ENCODE data around the gene CTSC.

The CTSC gene

GRCh38 chr11:88295028-88295427 is 42.5 kb downstream of the CTSC start:
- Histone ChIP-seq H3K4me1 (ENCODE audit: control insufficient read depth, insufficient read depth, low read length) (peaks cover 7% of the 10 kb centered on the region), H3K9me3 (ENCODE audit: control insufficient read depth, low read length) (no peaks in the 10 kb centered on the region), H3K4me3 (ENCODE audit: low read length) (no peak overlapping the region), H3K27me3 (ENCODE audit: control insufficient read depth, insufficient read depth, low read length) (no peaks in the 10 kb centered on the region), H3K9ac (ENCODE audit: low read length) (no peak overlapping the region), H3K36me3 (ENCODE audit: control insufficient read depth, insufficient read depth, low read length) (no peaks in the 10 kb centered on the region)

- H3K9me3 ChIP-seq (ENCODE audit: control insufficient read depth, low read length): no peaks in the 10 kb centered on the region
- no peak overlapping the region for H3K4me3 ChIP-seq (ENCODE audit: low read length)
- H3K4me1 ChIP-seq (ENCODE audit: control insufficient read depth, insufficient read depth, low read length): peaks cover 7% of the 10 kb centered on the region
- no peaks in the 10 kb centered on the region for H3K36me3 ChIP-seq (ENCODE audit: control insufficient read depth, insufficient read depth, low read length)
- H3K9ac ChIP-seq (ENCODE audit: low read length): no peak overlapping the region
- H3K27me3 ChIP-seq (ENCODE audit: control insufficient read depth, insufficient read depth, low read length): no peaks in the 10 kb centered on the region
Measured at GRCh38 chr11:88293931-88294330, 43.6 kb downstream of the CTSC start.

GRCh38 chr11:88292171-88292843 is 45.2 kb downstream of the CTSC start:
- H3K4me3 ChIP-seq (ENCODE audit: low read length): no peak overlapping the region
- no peak overlapping the region for H3K9ac ChIP-seq (ENCODE audit: low read length)
- peaks cover 1% of the 10 kb centered on the region for H3K4me1 ChIP-seq (ENCODE audit: control insufficient read depth, insufficient read depth, low read length)
- no peaks in the 10 kb centered on the region for H3K27me3 ChIP-seq (ENCODE audit: control insufficient read depth, insufficient read depth, low read length)
- no peaks in the 10 kb centered on the region for H3K9me3 ChIP-seq (ENCODE audit: control insufficient read depth, low read length)
- H3K36me3 ChIP-seq (ENCODE audit: control insufficient read depth, insufficient read depth, low read length): no peaks in the 10 kb centered on the region

GRCh38 chr11:88288560-88288959 is 49.0 kb downstream of the CTSC start:
- Histone ChIP-seq H3K4me1 (ENCODE audit: control insufficient read depth, insufficient read depth, low read length) (no peaks in the 10 kb centered on the region), H3K4me3 (ENCODE audit: low read length) (no peak overlapping the region), H3K27me3 (ENCODE audit: control insufficient read depth, insufficient read depth, low read length) (no peaks in the 10 kb centered on the region), H3K9ac (ENCODE audit: low read length) (no peak overlapping the region), H3K9me3 (ENCODE audit: control insufficient read depth, low read length) (no peaks in the 10 kb centered on the region), H3K36me3 (ENCODE audit: control insufficient read depth, insufficient read depth, low read length) (no peaks in the 10 kb centered on the region)

- Histone ChIP-seq H3K4me3 (ENCODE audit: low read length) (no peak overlapping the region), H3K27me3 (ENCODE audit: control insufficient read depth, insufficient read depth, low read length) (no peaks in the 10 kb centered on the region), H3K9ac (ENCODE audit: low read length) (no peak overlapping the region), H3K4me1 (ENCODE audit: control insufficient read depth, insufficient read depth, low read length) (no peaks in the 10 kb centered on the region), H3K36me3 (ENCODE audit: control insufficient read depth, insufficient read depth, low read length) (no peaks in the 10 kb centered on the region), H3K9me3 (ENCODE audit: control insufficient read depth, low read length) (no peaks in the 10 kb centered on the region)
Measured at GRCh38 chr11:88284336-88285050, 53.0 kb downstream of the CTSC start.

GRCh38 chr11:88282747-88283515 is 54.6 kb downstream of the CTSC start:
- H3K27me3 ChIP-seq (ENCODE audit: control insufficient read depth, insufficient read depth, low read length): no peaks in the 10 kb centered on the region
- H3K4me1 ChIP-seq (ENCODE audit: control insufficient read depth, insufficient read depth, low read length): no peaks in the 10 kb centered on the region
- H3K4me3 ChIP-seq (ENCODE audit: low read length): no peak overlapping the region
- H3K9ac ChIP-seq (ENCODE audit: low read length): no peak overlapping the region
- no peaks in the 10 kb centered on the region for H3K9me3 ChIP-seq (ENCODE audit: control insufficient read depth, low read length)
- H3K36me3 ChIP-seq (ENCODE audit: control insufficient read depth, insufficient read depth, low read length): no peaks in the 10 kb centered on the region

- Histone ChIP-seq H3K9ac (ENCODE audit: low read length) (no peak overlapping the region), H3K27me3 (ENCODE audit: control insufficient read depth, insufficient read depth, low read length) (no peaks in the 10 kb centered on the region), H3K36me3 (ENCODE audit: control insufficient read depth, insufficient read depth, low read length) (no peaks in the 10 kb centered on the region), H3K9me3 (ENCODE audit: control insufficient read depth, low read length) (no peaks in the 10 kb centered on the region), H3K4me1 (ENCODE audit: control insufficient read depth, insufficient read depth, low read length) (no peaks in the 10 kb centered on the region), H3K4me3 (ENCODE audit: low read length) (no peak overlapping the region)
Measured at GRCh38 chr11:88281317-88281712, 56.2 kb downstream of the CTSC start.

GRCh38 chr11:88280673-88281316 is 56.7 kb downstream of the CTSC start:
- no peak overlapping the region for H3K9ac ChIP-seq (ENCODE audit: low read length)
- no peaks in the 10 kb centered on the region for H3K27me3 ChIP-seq (ENCODE audit: control insufficient read depth, insufficient read depth, low read length)
- H3K9me3 ChIP-seq (ENCODE audit: control insufficient read depth, low read length): no peaks in the 10 kb centered on the region
- no peak overlapping the region for H3K4me3 ChIP-seq (ENCODE audit: low read length)
- H3K4me1 ChIP-seq (ENCODE audit: control insufficient read depth, insufficient read depth, low read length): no peaks in the 10 kb centered on the region
- no peaks in the 10 kb centered on the region for H3K36me3 ChIP-seq (ENCODE audit: control insufficient read depth, insufficient read depth, low read length)

- no peaks in the 10 kb centered on the region for H3K4me1 ChIP-seq (ENCODE audit: control insufficient read depth, insufficient read depth, low read length)
- H3K27me3 ChIP-seq (ENCODE audit: control insufficient read depth, insufficient read depth, low read length): no peaks in the 10 kb centered on the region
- no peak overlapping the region for H3K9ac ChIP-seq (ENCODE audit: low read length)
- H3K9me3 ChIP-seq (ENCODE audit: control insufficient read depth, low read length): no peaks in the 10 kb centered on the region
- no peak overlapping the region for H3K4me3 ChIP-seq (ENCODE audit: low read length)
- H3K36me3 ChIP-seq (ENCODE audit: control insufficient read depth, insufficient read depth, low read length): no peaks in the 10 kb centered on the region
Measured at GRCh38 chr11:88277349-88277915, 60.1 kb downstream of the CTSC start.

GRCh38 chr11:88275636-88276035 is 61.9 kb downstream of the CTSC start:
- H3K27me3 ChIP-seq (ENCODE audit: control insufficient read depth, insufficient read depth, low read length): no peaks in the 10 kb centered on the region
- H3K9me3 ChIP-seq (ENCODE audit: control insufficient read depth, low read length): no peaks in the 10 kb centered on the region
- H3K36me3 ChIP-seq (ENCODE audit: control insufficient read depth, insufficient read depth, low read length): no peaks in the 10 kb centered on the region
- H3K4me3 ChIP-seq (ENCODE audit: low read length): no peak overlapping the region
- no peak overlapping the region for H3K9ac ChIP-seq (ENCODE audit: low read length)
- no peaks in the 10 kb centered on the region for H3K4me1 ChIP-seq (ENCODE audit: control insufficient read depth, insufficient read depth, low read length)

- Histone ChIP-seq H3K27me3 (ENCODE audit: control insufficient read depth, insufficient read depth, low read length) (no peaks in the 10 kb centered on the region), H3K9ac (ENCODE audit: low read length) (no peak overlapping the region), H3K4me1 (ENCODE audit: control insufficient read depth, insufficient read depth, low read length) (no peaks in the 10 kb centered on the region), H3K36me3 (ENCODE audit: control insufficient read depth, insufficient read depth, low read length) (no peaks in the 10 kb centered on the region), H3K4me3 (ENCODE audit: low read length) (no peak overlapping the region), H3K9me3 (ENCODE audit: control insufficient read depth, low read length) (no peaks in the 10 kb centered on the region)
Measured at GRCh38 chr11:88266919-88267318, 70.6 kb downstream of the CTSC start.

Measured in mucosa of stomach (tissue), 1 donor.